DMS53 treated with DMSO at 0.1 percent for 48 hours (cell line): Measurements from ENCODE around the gene NR5A2.

ENCODE experiments used
- DNase-seq: peaks from one replicate; lab custom pipeline; 2025; ENCODE audit not compliant: unreplicated experiment; lab: John Stamatoyannopoulos, UW

The NR5A2 gene

DNA sequence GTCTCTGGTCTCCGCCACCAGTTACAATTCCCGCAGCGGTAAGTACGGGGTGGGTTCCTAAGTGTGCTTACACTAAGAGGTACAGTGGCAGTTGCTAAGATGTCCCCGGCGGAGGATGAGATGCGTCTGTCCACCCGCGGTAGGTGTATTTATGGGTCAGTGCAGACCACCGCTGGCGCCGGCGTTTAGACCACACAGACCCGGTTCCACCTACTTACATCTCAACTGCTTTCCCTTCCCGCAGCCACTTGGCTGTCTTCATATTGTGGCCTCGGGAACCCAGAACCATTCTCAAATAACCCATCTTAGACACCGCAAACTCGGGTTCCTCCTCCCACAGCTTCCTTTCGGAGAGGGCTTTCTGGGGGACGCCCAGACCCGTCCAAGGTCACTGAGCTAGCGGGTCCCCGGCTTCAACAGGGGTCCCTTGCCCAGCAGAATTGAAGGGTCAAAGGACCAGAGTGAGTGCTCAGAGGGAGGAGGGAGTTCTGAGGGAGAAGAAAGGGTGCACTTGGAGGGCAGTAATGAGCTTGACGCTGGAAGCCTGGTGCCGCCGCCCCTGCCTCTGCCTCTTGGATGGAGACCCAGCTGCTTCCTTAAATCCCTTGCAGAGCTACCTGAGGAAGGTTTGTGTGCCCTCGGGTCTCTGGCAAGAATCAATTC, 8.6 kb downstream of the NR5A2 start:
- no peak for DNase-seq

DNA sequence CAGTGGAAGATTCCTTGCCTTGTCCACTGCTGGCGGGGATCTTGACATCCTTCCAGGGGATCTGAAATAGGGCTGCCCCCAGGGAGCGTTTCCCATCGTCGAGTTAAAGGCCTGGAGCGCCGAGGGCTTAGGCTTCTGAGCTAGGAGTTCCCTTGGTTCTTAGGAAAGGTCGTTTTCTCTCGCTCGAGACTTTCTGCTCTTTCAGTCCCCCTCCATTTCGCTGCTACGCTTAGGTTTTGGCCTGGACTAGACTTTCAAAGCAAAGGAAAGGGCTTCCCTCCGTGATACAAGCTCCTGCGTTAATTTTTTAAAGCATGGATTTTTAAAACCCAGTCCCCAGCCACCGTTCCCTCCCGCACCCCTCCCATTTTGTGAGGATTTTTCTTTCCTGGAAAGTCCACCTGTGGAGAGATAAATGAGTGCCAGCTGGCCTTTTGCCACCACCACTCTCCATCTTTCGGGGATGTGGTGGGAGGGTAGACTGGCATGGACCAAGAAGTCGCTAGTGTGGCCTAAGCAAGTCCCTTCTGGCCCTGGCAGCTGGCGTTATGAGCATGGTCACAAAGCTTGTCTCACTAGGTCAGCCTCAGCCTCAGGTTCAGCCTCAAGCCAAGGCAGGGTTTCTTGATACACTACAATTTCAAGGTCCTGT, 9.2 kb downstream of the NR5A2 start:
- DNase-seq = no peak

DNA sequence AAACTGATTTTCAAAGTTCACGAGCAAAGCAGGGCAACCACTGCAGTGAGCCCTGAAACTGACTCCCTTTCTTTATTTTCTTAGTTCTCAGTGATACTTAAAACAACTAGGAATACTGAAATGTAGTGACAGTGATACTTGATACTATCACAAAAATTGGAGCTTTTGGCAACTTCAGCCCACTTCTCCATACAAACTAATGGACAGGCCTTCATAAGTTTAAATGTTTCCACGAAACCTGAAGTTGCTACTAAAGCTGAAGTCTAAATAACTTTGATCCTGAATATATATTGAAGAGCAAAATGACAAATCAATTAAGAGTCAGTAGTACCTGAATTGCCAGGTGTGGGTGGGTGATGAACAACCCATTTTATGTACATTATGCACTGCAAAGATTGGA, 10.0 kb downstream of the NR5A2 start:
- no peak for DNase-seq

DNA sequence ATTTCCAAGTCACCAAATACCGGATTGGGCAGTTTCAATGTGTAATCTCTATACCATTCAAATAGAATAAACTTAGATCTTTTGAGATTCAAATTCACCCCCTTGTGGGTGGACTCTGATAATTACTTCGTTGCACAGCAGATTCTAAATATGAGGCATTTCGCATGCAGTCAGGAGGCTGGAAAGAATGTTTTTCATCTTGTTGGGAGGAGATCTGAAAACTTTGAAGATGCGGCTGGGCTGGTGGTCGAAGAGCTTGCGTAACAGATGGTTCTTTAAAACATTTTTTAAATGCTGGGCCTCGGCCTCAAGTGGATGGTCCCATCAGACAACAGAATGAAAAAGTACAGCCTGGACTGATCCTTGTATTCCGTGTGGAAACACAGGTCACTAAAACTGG, 10.4 kb downstream of the NR5A2 start:
- no peak for DNase-seq

DNA sequence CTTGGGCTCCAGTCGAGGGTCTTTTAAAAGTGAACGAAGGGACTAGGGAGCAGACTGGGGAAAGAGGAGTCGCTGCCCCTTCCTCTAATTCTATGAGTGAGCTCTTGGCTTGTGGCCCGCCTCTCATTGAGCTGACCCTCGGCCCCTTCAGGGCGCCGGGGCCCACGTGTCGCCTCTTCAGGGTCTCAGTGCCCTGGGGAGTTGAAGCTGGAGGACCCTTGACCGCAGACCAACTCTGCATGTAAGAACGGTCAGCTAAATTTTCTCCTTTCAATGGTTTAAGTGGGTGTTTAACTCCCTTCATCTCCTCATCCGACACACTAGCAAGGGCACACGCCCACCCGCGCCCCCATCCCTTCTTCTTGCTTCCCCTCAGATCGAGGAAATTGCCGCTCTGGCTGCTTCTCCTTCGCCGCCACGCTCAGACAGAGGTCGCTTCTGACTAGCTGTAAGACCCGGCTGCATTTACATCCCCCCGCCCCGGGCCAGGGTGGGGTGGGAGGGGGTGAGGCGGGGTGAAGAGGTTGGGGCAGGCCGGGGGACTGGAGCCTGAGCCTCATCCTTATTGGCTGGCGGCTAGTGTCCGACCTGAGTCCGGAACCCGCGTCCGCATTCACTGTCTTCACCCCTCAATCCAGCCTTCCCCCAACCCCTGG, 10.9 kb downstream of the NR5A2 start:
- DNase-seq = no peak

DNA sequence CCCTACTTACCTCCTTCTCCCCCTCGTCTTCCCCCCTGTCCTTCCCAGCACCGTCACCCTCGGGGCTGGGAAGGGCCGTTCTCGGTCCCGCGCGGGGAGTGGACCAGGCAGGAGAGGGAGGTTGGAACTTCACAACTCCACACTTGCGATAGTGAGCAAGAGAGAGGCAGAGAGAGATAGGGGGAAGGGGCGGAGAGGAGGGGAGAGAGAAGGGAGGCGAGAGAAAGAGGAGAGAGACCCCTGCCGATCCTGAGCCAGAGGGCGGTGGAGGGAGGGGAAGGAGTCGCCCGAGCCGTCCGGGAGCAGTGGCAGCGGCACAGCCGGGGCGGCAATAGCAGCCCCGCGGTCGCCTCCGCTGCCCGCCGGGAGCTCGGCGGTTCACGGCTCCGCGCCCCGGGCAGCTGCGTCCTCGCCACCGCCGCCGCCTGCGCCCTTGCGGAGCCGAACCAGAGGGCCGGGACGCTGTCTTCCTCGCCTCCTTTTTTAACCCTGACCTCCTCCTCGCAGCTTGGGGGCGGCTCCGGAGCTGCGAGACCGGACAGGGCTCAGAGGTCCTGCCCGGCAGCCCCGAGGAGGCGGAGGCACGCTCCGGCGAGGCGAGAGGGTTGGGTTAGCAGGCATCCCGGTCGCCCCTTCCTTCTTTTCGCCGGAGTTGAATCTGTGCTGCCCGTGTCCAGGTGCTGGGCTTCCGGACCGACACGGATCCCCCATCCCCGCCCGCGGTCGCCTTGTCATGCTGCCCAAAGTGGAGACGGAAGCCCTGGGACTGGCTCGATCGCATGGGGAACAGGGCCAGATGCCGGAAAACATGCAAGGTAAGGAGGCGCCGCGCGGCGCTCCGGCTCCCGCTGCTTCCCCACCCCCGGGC, 11.7 kb downstream of the NR5A2 start:
- DNase-seq = peak; percentile 44

DNA sequence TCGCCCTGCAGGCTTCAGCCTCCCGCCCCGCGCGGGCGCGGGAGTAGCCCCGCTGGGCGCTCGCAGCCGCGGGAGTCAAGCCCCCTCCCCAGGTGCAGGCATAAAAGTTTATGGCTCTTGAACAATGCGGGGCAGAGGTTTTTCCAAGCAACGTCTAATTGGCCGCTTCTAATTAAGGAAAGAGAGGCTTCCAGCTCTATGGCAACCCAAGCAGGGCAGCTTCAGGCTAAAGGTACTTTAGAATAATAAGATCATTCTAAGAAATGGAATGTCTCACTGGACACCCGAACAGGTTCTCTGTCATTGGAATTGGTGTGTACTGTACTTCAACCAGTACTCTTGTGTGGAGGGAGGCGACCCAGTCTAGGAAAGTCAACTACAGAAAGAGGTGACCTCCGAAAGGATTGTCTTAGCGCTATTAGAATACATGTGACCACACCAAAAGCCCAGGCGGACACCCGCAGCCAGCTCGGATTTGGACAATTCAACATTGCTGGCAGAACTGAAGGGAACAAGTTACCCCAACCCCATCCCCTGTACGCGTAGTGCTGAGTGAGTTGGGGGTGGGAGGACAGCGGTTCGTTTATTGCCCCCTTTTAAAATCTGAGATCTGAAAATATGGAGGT, 12.5 kb downstream of the NR5A2 start:
- DNase-seq = peak; percentile 41

DNA sequence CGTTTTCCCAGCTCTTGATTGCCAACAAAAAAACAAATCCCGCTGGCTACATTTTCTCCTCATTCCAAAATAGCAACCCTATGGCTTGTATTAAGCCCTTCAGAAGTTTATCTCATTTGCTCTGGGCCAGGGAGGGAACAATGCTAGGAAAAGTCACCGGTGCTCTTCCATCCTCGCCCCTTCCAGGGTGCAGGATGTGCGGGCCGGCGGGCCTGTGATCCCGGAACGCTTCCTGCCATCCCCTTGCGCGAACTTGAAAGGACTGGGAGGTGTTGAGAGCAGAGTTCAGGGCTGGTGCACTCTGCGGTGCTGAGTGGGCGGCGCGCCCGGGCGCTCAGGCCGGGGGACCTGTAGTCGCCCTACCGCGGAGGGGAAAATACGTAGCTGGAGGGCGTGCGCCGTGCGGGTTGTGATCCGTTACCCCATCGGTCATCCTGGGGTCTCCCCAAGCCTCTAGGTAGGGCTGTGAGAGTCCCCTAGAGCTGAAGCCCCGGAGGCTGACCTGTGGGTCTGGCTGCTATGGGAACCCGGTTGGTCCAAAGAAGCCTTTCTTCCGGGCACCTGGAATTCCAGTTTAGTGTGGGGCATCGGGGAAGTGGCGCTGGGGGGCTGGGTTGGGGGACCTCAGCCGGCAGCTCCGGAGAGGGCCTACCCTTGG, 13.1 kb downstream of the NR5A2 start:
- peak; percentile 35 for DNase-seq

DNA sequence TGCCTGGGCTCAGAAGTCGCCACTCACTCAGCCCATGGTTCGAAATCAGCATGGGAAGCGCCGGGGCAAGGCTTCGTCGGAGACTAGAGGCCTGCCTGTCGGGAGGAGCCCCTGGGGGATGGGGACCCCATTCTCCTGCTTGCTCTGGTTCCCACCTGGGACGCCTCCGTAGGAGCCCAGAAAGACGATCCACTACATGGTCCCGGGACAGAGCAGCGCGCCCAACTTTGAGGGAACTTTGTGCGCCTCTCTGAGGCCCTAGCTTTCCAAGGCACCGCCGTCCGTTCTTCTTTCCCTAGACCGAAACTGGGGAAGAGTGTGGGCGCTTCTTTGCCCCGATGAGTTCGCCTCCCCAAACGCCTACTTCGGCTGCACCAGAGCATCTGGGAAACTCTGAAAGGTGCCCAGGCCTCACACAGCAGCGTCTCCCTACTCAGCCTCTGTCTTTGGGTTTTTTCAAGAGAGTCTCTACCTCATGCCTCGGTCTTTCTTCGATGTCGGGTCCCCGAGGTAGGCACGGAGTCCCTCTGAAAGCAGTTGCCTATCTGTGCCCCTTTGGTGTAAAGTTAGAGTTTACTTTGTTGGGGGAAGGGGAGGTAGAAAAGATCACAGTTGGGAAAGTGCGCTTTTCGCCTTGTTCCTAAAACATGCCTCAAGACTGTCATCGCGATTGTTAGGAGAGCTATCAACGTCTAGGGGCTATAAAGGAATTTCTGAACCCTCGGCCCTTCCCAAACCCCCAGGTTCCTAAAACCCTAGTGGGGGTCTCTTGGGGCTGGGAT, 14.0 kb downstream of the NR5A2 start:
- DNase-seq = no peak

DNA sequence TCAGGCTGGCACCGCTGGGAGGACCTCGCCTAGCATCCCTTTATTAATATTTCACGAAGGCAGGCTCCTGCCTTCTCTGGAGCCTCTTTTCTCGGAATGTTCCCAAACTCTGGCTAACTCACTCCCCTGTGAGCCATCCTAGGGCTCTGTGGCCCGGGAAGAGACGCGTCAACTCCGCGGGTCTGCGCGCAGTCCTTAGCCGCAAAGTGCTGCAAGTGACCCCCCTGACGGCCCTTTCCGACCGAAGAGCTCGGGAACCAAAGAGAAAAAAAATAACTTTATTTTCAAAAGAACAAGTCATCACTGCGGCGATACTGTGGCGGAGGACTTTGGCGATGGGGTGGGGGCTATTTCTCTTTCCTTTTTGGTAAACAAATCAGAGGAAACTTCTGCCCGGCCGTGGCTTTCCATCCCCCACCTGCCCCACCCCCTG, 14.6 kb downstream of the NR5A2 start:
- DNase-seq = no peak

DNA sequence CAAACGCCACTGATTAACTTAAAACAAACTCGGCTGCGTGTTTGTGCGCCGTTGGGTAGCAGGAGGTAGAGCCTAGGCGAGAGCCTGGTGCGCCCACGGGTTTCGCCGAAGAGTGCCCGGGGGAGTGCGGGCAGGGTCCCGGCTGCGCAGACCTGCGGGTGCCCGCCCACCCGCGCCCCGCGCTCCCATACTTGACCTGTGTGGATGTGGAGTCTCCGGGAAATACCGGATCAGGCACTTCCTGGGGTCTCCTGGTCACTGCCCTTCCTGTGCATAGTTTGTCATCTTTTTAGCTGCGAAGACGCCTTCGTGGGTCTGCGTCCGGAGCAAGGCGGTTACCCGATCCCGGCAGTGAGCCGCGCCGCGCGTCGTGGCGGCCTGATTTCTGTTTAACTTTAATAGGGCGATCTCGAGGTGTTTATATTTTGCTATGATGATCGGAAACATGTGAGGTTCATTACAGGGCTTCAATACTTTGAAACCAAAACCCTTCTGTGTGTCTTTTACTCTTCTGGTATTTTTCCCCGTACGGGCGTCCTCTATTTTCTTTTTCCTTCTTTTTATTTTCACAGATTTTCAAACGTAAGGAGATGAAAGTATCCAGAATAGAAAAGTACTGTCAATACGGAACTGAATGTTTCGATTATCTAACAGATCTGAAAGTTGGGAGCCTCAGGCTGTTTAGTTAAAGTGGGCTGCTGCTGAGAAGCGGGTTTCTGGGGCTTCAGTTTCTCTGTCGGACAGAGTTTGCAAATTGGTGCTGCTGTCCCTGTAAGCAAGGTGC, 15.2 kb downstream of the NR5A2 start:
- DNase-seq = peak; percentile 20

DNA sequence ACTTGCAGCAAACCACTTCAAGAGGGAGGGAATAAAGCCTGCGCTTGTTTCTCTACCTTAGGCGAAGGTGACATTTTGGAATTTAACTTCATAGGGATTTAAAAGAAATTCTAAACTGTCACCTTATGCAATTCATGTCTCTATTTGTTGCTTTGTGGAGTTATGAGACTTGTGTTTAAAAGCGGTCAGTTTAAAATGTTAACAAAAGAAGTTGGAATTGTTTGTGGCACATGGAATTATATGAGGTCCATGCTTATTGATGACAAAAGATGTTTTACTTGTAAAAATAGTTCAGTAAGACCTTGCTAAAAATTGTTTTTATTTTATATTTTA, 15.8 kb downstream of the NR5A2 start:
- no peak for DNase-seq

DNA sequence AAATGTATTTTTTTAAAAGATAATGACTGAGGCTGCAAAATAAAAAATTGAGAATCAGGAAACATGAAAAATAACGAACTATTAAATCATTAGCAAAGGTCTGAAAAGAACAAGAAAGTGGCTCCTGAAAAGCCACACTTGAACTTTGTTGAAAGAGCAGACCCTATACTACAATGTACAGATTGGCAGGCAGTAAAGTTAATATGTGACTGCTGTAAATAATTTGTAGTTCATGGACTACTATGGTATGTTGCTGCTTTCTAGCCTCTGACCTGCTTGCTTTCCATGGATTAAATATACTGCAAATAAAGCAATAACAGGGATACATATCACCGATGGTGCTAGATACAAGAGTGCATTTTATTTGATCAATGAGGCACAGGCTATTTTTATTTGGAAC, 18.6 kb downstream of the NR5A2 start:
- DNase-seq = no peak

DNA sequence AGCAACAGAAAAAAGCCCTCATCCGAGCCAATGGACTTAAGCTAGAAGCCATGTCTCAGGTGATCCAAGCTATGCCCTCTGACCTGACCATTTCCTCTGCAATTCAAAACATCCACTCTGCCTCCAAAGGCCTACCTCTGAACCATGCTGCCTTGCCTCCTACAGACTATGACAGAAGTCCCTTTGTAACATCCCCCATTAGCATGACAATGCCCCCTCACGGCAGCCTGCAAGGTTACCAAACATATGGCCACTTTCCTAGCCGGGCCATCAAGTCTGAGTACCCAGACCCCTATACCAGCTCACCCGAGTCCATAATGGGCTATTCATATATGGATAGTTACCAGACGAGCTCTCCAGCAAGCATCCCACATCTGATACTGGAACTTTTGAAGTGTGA, 20.7 kb downstream of the NR5A2 start:
- DNase-seq = no peak

DNA sequence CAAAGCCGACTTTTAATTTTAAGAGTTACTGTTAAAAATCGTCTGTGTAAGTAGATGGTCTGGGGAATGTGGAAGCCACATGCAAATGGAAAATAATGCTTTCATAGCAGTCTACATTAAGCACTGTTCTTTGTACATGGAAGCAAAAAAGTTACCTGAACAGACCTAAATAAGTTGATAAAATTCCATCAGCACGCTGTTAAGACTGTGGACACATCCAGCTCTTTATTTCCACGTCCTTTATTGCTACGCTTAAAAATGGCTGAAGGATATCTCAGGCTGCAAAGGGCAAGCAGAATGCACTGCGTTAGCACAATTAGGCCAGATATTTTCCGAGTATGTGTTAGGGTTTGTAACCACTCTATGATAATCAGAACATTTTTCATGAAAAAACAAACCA, 22.3 kb downstream of the NR5A2 start:
- DNase-seq = no peak

DNA sequence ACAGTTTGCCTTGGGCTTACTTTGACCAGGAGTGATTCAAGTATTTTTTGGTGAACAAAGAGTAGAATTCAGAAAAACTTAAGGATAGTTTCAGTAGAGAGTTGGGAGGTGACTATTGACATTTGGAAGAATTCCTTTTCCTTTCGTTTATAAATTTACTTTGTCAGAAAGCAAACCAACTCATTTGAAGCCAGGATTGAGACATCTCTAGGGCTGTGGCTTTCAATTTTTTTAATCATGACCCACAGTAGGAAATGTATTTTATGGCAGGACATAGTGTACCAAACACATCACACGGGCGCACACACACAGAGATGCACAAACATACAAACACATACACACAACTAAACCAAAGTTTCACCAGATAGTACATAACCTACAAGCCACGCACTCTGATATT, 24.1 kb downstream of the NR5A2 start:
- no peak for DNase-seq

DNA sequence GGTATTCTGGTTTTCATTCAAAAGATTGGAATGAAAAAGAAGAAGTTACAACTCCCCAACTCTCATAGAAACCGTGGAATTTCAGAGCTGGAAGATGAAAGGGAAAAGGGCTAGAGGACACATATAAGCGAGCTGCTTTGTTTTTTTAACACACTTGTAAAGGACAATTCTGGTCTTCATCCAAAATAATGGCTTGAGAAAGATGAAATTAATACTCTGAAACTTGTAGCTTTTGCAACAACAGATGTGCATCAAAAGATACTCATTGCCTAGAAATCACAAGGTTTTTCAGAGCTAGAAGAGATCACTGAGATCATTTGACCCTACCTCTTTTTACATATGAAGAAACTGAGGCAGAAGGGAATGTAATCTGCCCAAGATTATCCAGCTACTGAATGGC, 25.6 kb downstream of the NR5A2 start:
- DNase-seq = no peak

DNA sequence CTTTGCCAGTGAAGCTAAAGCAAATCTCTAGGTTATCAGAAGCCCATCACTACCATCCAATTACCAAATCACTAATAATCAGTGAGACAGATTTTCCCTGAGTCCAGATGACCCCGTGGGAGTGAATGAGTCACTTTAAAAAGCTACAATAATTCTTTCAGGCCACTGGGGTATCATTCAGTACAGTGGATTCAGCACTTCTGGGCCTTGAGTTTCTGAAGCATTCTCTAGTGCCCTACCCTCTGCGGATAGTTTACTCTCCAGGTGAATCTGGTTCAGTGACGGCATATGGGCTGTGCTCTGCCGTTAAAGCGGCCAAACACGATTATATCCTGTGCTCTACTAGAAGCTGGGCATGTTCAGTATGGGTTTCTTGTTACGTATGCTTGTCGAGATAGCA, 26.1 kb downstream of the NR5A2 start:
- DNase-seq = no peak

DNA sequence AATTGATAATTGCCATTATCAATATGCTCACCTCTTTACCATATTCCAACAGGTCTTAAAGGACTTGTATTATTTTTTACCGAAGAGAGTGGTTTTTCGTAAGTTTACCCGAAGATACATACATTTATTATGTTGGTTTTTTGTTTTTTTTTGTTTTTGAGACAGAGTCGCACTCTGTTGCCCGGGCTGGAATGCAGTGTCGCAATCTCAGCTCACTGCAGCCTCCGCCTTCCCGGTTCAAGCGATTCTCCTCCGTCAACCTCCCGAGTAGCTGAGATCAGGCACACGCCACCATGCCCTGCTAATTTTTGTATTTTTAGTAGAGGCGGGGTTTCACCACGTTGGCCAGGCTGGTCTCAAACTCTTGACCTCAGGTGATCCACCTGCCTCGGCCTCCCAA, 30.8 kb downstream of the NR5A2 start:
- no peak for DNase-seq
